Ramos (cell line): ENCODE data around the gene MLYCD.

Experiments used
- in situ Hi-C: fragments of 300-500 bp; cut with MboI; formaldehyde crosslinking; loops from one replicate; pipeline ENCODE4 v1.14.3; 2022; ENCODE audit warnings: low sequenced_read_pairs; ENCODE audit not compliant: unreplicated experiment

MLYCD gene

DNA sequence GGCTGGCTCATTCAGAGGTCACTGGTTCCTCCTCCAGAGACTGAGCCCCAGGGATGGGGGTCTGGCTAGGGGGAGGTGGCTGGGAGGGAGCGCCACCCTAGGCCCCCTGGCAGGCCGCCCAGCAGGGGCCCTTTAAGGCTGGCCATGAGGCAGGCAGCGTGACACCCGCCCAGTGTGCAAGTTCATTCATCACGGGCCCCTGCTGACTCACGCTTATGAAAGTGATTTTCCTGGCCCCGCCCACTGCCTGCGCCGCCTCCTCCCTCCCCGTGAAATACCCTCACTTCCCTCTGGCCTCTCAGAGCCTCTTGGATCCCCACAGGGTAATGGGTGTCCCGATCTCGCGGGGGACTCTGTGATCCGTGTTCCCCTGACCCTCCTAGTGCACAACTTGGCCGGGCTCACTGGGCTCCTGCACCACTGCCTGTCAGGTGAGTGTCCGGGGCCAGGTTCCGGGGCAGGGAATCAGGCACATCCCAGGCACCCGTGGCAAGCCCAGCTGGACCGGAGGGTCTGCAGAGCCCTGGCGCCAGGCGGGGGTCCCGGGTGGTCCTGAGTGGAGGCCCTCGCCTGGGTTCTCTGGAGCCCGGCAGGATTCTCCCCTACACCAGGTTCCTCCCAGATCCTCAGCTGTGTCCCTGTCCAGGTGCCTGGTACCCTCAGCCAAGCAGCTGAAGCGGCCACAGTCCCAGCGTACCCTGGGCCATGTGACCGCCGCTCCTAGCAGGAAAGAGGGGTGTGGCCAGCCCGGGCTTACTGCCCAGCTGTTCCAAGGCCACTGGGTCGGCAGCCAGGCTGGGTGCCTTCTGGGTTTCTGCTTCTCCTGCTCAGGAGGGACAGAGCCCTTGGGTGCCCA is 54.3 kb downstream of the MLYCD start, which contains the start of gene OSGIN1:
Gene OSGIN1, plus strand, starts transcription at position 301 of the 856 bp plus-strand sequence. CDS start 4,432 bp downstream, outside the sequence.
- in situ Hi-C loops: loop anchor here (10.0 kb wide), 2 partner anchors 112 to 532 kb away; no protein-coding TSS in a partner anchor

GRCh38 chr16:83953796-83954576 is 55.1 kb downstream of the MLYCD start:
- in situ Hi-C loops: loop anchor here (10.0 kb wide), 2 partner anchors 111 to 531 kb away; no protein-coding TSS in a partner anchor

- in situ Hi-C loops: loop anchor here (10.0 kb wide), 2 partner anchors 110 to 530 kb away; no protein-coding TSS in a partner anchor
Observed at GRCh38 chr16:83954577-83955016, 55.7 kb downstream of the MLYCD start.

- in situ Hi-C loops: loop anchor here (10.0 kb wide), 2 partner anchors 109 to 529 kb away; no protein-coding TSS in a partner anchor
Observed at GRCh38 chr16:83955218-83956130, 56.6 kb downstream of the MLYCD start.

- in situ Hi-C loops: loop anchor here (10.0 kb wide), 2 partner anchors 108 to 528 kb away; no protein-coding TSS in a partner anchor
Observed at GRCh38 chr16:83956336-83957289, 57.7 kb downstream of the MLYCD start.

DNA sequence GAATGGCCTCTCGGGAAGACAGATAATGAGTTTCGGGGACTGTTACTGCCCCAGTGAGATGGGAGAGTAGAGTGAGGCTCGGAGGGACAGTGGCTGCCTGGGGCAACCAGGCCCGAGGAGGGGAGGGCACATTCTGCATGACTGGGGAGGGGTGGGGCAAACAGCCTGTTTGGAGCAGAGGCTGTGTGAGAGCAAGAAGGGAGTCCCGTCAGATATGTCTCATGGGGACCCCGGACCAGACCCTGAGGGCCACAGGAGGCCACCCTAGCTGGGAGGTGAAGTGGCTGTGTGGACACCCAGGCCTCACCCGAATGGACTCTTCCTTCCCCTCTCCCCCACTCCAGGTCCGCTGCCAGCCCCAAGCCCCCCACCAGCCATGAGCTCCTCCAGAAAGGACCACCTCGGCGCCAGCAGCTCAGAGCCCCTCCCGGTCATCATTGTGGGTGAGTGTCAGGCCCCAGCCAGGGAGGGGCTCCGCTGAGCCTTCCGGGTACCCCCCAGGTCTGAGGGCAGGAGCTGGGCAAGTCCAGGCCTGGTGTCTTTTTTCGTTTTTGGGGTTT is 58.5 kb downstream of the MLYCD start:
- in situ Hi-C loops: loop anchor here (10.0 kb wide), 2 partner anchors 107 to 527 kb away; no protein-coding TSS in a partner anchor

DNA sequence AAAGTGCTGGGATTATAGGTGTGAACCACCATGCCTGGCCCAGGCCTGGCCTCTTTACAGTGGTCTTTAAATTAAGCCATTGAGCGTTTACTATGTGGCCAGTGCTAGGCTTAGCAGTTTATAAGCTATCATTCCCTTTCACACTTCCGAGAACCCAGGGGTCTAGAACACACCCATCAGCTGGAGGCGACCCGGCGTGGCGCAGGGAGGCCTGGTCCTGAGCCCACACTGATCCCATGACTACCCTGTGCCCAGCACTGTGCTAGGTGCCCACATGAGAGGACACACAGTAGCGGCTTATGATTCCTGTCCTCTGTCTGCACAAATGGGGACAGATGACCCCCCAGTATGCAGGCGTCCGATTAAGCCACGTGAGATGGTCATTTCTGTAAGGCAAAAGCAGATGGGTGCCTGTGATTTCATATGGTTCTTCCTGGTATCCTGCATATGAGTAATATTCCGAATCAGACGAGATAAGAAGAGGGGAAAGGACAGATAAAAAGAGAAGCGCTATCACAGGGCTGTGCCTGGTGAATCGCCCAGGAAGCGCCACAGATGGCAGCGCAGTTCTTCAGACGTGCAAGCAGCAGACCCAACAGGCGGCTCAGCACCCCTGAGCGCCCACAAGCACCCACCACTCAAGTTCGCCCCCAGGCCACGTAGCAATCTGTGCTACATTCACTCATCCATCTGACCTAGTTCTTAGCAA is 59.4 kb downstream of the MLYCD start:
- in situ Hi-C loops: loop anchor here (10.0 kb wide), 2 partner anchors 107 to 527 kb away; no protein-coding TSS in a partner anchor

DNA sequence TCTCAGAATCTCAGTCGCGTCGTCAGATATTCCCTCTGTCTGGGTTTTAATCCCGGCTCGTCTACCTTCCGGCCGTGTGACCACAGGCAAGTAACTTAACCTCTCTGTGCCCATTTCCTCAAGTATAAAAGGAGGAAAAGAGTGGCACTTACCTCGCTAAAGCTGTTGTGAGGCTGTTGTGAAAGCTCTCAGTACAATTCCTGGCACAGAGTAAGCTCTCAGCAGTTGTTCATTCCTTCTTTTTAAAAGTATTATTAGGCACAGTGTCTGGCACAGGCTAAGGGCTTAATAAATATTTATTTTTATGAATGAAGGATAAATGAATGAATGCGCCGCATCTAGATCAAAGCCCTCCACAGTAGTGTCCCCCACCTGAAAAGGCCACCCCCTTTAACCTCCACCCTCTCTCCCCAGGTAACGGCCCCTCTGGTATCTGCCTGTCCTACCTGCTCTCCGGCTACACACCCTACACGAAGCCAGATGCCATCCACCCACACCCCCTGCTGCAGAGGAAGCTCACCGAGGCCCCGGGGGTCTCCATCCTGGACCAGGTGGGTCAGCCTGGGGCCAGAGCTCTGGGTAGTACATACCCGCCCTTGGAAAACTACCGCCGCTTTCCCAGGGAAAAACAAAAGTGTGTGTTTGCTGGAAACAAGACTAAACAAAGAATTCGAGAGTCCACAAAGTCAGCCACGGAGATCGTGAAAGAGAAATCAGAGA is 60.1 kb downstream of the MLYCD start:
- in situ Hi-C loops: loop anchor here (10.0 kb wide), 2 partner anchors 106 to 526 kb away; no protein-coding TSS in a partner anchor

- in situ Hi-C loops: loop anchor here (10.0 kb wide), 2 partner anchors 105 to 525 kb away; no protein-coding TSS in a partner anchor
Observed at GRCh38 chr16:83959656-83960434, 60.9 kb downstream of the MLYCD start.

DNA sequence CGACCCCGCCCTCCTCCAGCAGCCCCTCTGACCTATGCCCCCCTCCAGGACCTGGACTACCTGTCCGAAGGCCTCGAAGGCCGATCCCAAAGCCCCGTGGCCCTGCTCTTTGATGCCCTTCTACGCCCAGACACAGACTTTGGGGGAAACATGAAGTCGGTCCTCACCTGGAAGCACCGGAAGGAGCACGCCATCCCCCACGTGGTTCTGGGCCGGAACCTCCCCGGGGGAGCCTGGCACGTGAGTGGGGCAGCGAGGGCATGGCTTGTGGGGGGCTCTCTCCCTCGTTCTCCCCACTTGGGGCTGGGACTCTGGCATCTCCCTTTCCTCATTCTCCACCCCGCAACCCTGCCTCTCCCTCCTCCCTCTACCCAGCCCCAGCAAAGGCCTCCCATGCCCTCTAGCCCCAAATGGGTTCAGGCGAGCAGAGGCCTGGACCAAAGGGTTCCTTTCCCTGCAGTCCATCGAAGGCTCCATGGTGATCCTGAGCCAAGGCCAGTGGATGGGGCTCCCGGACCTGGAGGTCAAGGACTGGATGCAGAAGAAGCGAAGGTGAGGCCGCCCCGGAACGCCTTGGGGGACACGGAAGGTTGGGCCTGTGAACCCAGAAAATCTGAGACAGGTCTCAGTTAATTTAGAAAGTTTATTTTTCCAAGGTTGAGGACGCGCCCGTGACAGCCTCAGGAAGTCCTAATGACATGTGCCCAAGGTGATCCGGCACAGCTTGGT is 61.8 kb downstream of the MLYCD start:
- in situ Hi-C loops: no loop called here

GRCh38 chr16:83961591-83961990 is 62.7 kb downstream of the MLYCD start:
- in situ Hi-C loops: no loop called here

DNA sequence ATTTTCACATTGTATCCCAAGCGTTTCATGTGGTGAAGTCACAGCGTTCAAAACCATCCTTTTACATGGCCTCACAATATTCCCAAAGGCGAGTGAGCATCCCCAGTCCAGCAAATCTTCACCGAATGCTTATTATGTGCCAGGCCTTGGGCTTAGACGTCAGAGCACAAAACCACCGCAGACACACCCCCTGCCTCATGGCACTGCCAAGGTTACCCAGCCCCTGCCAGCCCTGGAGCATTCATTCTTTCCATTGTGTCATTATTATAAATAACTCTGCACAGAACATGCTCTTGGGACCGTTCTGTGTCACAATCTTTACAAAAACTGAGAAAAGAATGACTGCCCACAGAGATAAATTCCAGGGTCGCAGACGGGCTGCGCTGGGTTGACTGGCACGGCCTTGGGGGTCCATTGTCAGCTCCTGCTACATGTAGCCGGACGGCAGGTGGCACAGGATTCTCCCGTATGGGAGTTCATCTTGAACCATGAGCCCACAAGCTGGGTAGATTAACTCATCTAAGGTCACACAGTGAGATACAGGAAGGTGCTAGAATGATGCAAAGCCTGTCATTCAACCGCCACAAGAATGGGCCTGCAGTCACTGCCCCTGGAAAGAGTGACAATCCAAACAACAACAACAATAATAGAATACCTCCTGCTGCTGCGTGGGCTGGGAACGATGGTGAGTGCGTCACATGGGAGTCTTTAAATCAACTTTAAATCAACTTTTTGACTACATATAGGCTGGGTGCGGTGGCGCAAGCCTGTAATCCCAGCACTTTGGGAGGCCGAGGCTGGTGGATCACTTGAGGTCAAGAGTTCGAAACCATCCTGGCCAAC is 64.6 kb downstream of the MLYCD start:
- in situ Hi-C loops: no loop called here

DNA sequence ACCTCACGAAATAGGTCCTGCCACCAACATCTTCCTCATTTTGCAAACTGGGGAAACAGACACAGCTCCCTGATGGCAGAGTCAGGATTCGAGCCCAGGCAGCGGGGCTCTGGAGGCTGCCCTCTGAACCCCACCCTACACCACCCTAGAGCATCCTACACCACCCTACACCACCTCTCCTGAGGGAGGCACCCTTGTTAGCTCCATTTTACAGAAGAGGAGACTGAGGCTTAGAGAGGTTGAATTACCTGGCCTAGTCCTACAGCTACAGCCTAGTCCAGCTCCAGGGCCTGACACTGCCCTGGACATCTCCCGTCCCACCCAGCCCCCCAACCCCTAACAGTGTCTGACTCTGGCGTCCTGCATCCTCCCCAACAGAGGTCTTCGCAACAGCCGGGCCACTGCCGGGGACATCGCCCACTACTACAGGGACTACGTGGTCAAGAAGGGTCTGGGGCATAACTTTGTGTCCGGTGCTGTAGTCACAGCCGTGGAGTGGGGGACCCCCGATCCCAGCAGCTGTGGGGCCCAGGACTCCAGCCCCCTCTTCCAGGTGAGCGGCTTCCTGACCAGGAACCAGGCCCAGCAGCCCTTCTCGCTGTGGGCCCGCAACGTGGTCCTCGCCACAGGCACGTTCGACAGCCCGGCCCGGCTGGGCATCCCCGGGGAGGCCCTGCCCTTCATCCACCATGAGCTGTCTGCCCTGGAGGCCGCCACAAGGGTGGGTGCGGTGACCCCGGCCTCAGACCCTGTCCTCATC is 65.9 kb downstream of the MLYCD start:
- in situ Hi-C loops: no loop called here
